HCT116 (cell line): Measurements from ENCODE around the gene SLC4A5. TPM values are rescaled to one million over a fixed set of nuclear protein-coding genes. Genes with fewer than 3 reads are reported as not detected.

Source experiments
- ATAC-seq: fragments of 200-7000 bp; cut with Tn5 transposase; 2 replicates; pipeline ENCODE4 v1.9.1; 2020; ENCODE audit warnings: mild to moderate bottlenecking, moderate library complexity
- BruUV-seq: library from RNA; stranded (reverse); fragments of 400-500 nt; replicated peaks from 2 replicates; lab custom pipeline; 2021; lab: Mats Ljungman, UMichigan
- CTCF ChIA-PET: fragments of 300-600 bp; sonication (Branson Sonifier 250); formaldehyde crosslinking; loops from one replicate; lab custom pipeline; 2021; ENCODE audit warnings: antibody characterized with exemption; lab: Charles Lee
- POLR2A ChIA-PET: fragments of 300-600, 350-600 bp; sonication (Branson Sonifier 250); formaldehyde crosslinking; loops from one replicate; lab custom pipeline; 2021; ENCODE audit warnings: antibody characterized with exemption; lab: Charles Lee
- RAD21 ChIA-PET, 2 experiments: fragments of 300-600 bp; sonication (Branson Sonifier 250); formaldehyde crosslinking; loops; one replicate each; lab custom pipeline; 2023; ENCODE audit warnings: low total read pairs in 2 of 2; ENCODE audit not compliant: uncharacterized antibody in 2 of 2, unreplicated experiment in 2 of 2, low non-redundant PET in 1 of 2; lab: Charles Lee
- DNase-seq: peaks from one replicate; pipeline ENCODE4 v3.0.0-alpha.2; 2010; ENCODE audit warnings: low read depth, low spot score
- H2AFZ ChIP-seq: fragments of 200-600 bp; shearing (Covaris generic), sonication (generic); 2 replicates; pipeline ENCODE4 v1.6.1; 2017; ENCODE audit warnings: low read depth, mixed run types, mixed read lengths, antibody characterized with exemption, low read length; ENCODE audit not compliant: poor library complexity, severe bottlenecking
- H3K27ac ChIP-seq: 2 replicates; pipeline ENCODE4 v1.5.1; 2012; ENCODE audit warnings: low read depth, low read length
- H3K27me3 ChIP-seq: fragments of 200-600 bp; sonication (generic); 2 replicates; pipeline ENCODE4 v1.6.1; 2016; ENCODE audit warnings: mixed run types, low read length, mixed read lengths; ENCODE audit not compliant: insufficient read depth
- H3K36me3 ChIP-seq, 2 experiments: fragments of 200-500 bp in 1 of 2; fragments of 200-600 bp in 1 of 2; sonication (Bioruptor generic) in 1 of 2; sonication (generic) in 1 of 2; 2 replicates each; pipeline versions ENCODE4 v1.5.1 to v1.6.1; 2014 to 2016; ENCODE audit warnings: low read length in 2 of 2, inconsistent platforms in 1 of 2, mixed read lengths in 1 of 2, mixed run types in 1 of 2; ENCODE audit not compliant: insufficient read depth in 2 of 2, control insufficient read depth in 1 of 2
- H3K4me1 ChIP-seq, 2 experiments: fragments of 200-600 bp in 1 of 2; sonication (generic) in 1 of 2; 2 replicates each; pipeline versions ENCODE4 v1.5.1 to v1.6.1; 2012 to 2017; ENCODE audit warnings: low read length in 2 of 2, inconsistent platforms in 1 of 2, mild to moderate bottlenecking in 1 of 2, mixed read lengths in 1 of 2, mixed run types in 1 of 2, moderate library complexity in 1 of 2; ENCODE audit not compliant: insufficient read depth in 2 of 2, control insufficient read depth in 1 of 2
- H3K4me2 ChIP-seq: fragments of 200-600 bp; sonication (generic); 2 replicates; pipeline ENCODE4 v1.6.1; 2017; ENCODE audit warnings: mixed run types, low read length, mixed read lengths
- H3K4me3 ChIP-seq, 2 experiments: fragments of 200-600 bp in 1 of 2; sonication (generic) in 1 of 2; replicated peaks in 1 of 2; 2 replicates each; pipeline ENCODE4 v1.5.1; 2011 to 2016; ENCODE audit warnings: low read length in 2 of 2, control low read depth in 1 of 2, low read depth in 1 of 2, mild to moderate bottlenecking in 1 of 2, mixed read lengths in 1 of 2, mixed run types in 1 of 2
- H3K79me2 ChIP-seq: fragments of 200-600 bp; sonication (generic); 2 replicates; pipeline ENCODE4 v1.6.1; 2017; ENCODE audit warnings: mild to moderate bottlenecking, mixed run types, low read length, moderate library complexity, mixed read lengths; ENCODE audit not compliant: insufficient read depth
- H3K9ac ChIP-seq: fragments of 200-600 bp; sonication (generic); 2 replicates; pipeline ENCODE4 v1.6.1; 2016; ENCODE audit warnings: low read length, mixed read lengths
- H3K9me2 ChIP-seq: fragments of 200-600 bp; sonication (generic), shearing (Covaris generic); 2 replicates; pipeline ENCODE4 v1.6.1; 2017; ENCODE audit warnings: mixed run types, mild to moderate bottlenecking, moderate library complexity; ENCODE audit not compliant: insufficient read depth
- H3K9me3 ChIP-seq, 2 experiments: fragments of 200-500 bp in 1 of 2; fragments of 200-600 bp in 1 of 2; sonication (Bioruptor generic) in 1 of 2; sonication (generic) in 1 of 2; 2 replicates each; pipeline ENCODE4 v1.6.1; 2014 to 2017; ENCODE audit warnings: low read length in 2 of 2, mixed read lengths in 2 of 2, inconsistent platforms in 1 of 2, low read depth in 1 of 2, mild to moderate bottlenecking in 1 of 2, mixed run types in 1 of 2, moderate library complexity in 1 of 2; ENCODE audit not compliant: control insufficient read depth in 1 of 2, insufficient read depth in 1 of 2
- H4K20me1 ChIP-seq: fragments of 200-600 bp; sonication (generic), shearing (Covaris generic); 2 replicates; pipeline ENCODE4 v1.6.1; 2017; ENCODE audit warnings: mixed run types, mild to moderate bottlenecking, moderate library complexity; ENCODE audit not compliant: insufficient read depth
- ATF3 ChIP-seq: IDR thresholded peaks from 2 replicates; pipeline ENCODE4 v1.6.1; 2012
- CEBPB ChIP-seq: IDR thresholded peaks from 2 replicates; pipeline ENCODE4 v1.6.1; 2012; ENCODE audit warnings: low read depth
- EGR1 ChIP-seq: IDR thresholded peaks from 2 replicates; pipeline ENCODE4 v1.6.1; 2012; ENCODE audit warnings: low read depth
- ELF1 ChIP-seq: IDR thresholded peaks from 2 replicates; pipeline ENCODE4 v1.6.1; 2012; ENCODE audit warnings: low read depth, borderline replicate concordance
- REST ChIP-seq: IDR thresholded peaks from 2 replicates; pipeline ENCODE4 v1.6.1; 2012; ENCODE audit warnings: low read depth
- SIN3A ChIP-seq: IDR thresholded peaks from 2 replicates; pipeline ENCODE4 v1.6.1; 2012; ENCODE audit warnings: low read depth
- SRF ChIP-seq: IDR thresholded peaks from 2 replicates; pipeline ENCODE4 v1.6.1; 2012; ENCODE audit warnings: low read depth
- TCF7L2 ChIP-seq: IDR thresholded peaks from 2 replicates; pipeline ENCODE4 v1.7.0; 2011; ENCODE audit warnings: borderline replicate concordance, inconsistent platforms; ENCODE audit not compliant: insufficient read depth, insufficient read length; ENCODE audit errors: extremely low read depth
- YY1 ChIP-seq: IDR thresholded peaks from 2 replicates; pipeline ENCODE4 v1.6.1; 2011; ENCODE audit warnings: low read length, low read depth, moderate library complexity, mild to moderate bottlenecking; ENCODE audit not compliant: insufficient replicate concordance; ENCODE audit errors: extremely low read depth
- ZBTB33 ChIP-seq: IDR thresholded peaks from 2 replicates; pipeline ENCODE4 v1.6.1; 2011; ENCODE audit warnings: mild to moderate bottlenecking, low read length, moderate library complexity; ENCODE audit not compliant: insufficient replicate concordance; ENCODE audit errors: extremely low read depth
- ZFX ChIP-seq: fragments of 450-650 bp; IDR thresholded peaks from 2 replicates; pipeline ENCODE4 v1.6.1; 2017
- ZNF274 ChIP-seq: fragments of 200-500 bp; sonication (Bioruptor generic); IDR thresholded peaks from 2 replicates; pipeline ENCODE4 v1.6.1; 2014; ENCODE audit warnings: mild to moderate bottlenecking, low read depth, low read length, inconsistent platforms
- intact Hi-C: fragments of 100-400 bp; cut with micrococcal nuclease; formaldehyde crosslinking; loops from 2 replicates; pipeline ENCODE4 v1.10.0; 2022
- total RNA-seq: library from RNA; stranded (reverse); gene quantifications from one replicate; pipeline ENCODE4 v1.2.1, GENCODE V29; 2021; ENCODE audit not compliant: unreplicated experiment
- TF ChIP-seq, protein P1 (sequence below): IDR thresholded peaks from 2 replicates; pipeline ENCODE4 v1.6.1; 2012
- TF ChIP-seq, protein P2 (sequence below), 3 experiments: fragments of 200-600 bp in 1 of 3; sonication (generic) in 1 of 3; IDR thresholded peaks in 2 of 3; conservative IDR thresholded peaks in 1 of 3; 2 replicates each; pipeline ENCODE4 v1.5.1; 2012 to 2017; ENCODE audit warnings: low read depth in 2 of 3, low read length in 2 of 3, antibody characterized with exemption in 1 of 3, borderline replicate concordance in 1 of 3, control low read depth in 1 of 3, mild to moderate bottlenecking in 1 of 3, mixed read lengths in 1 of 3, mixed run types in 1 of 3, moderate library complexity in 1 of 3; ENCODE audit not compliant: insufficient read depth in 1 of 3

SLC4A5 gene
- total RNA-seq, 1 experiment from 2014 or later, result 0.91 TPM

DNA sequence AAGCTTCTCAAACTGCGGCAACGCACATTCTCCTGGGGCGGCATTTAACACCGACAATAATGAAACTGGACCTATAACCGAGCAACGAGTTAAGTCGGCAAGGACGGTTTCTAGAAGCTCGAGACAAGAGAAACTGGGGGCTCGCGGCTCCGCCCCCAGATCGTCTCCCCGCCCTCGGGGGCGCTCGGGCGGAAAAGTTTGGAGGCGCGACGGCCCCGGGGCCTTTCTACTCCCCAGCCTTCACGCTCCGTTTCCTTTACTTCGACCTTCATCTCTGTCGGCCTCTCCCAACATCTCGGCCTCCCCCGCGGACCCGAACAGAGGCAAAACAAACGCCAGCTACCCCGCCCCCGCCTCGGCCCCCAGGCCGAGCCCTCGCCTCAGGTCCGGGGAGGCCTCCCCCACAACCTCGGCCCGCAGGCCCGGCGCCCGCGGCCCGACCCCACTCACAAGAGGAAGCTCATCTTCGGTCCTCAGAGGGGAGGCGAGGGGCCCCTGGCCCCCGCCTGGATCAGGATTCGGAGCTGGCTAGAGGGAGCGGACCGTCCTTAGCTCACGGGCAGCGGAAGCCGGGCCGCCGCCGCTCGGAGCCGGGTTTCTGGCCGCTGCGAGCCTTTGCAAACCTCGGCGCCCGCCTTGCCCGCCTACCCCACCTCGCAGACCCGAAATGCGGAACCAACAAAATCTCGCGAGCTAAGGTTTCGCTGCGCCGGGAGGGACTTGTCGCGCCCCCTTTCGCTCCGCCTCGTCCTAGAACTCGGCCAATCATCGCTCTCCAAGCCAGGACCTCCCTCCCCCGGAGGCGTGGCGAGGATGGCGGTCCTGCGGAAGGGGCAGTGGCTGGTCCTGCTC, 164.8 kb downstream of the SLC4A5 start, which contains the start of gene MOB1A (continued):
- TF ChIP-seq ATF3 (no peak), SIN3A (peak; percentile 58; the same call in 1 of the 2 replicates), ZNF274 (no peak), TCF7L2 (no peak)

- Histone ChIP-seq H3K4me2 (peak overlapping the region; percentile 82), H3K9me3 (no peaks in the 10 kb centered on the region), H3K27me3 (no peaks in the 10 kb centered on the region), H4K20me1 (peaks cover 4% of the 10 kb centered on the region; the same call in 1 of the 2 replicates), H3K4me3 (peak overlapping the region; percentile 79 to 91), H3K4me1 (peaks cover 8 to 17% of the 10 kb centered on the region in 2 experiments; a peak in 3 of 4 replicates), H3K79me2 (peaks cover 57% of the 10 kb centered on the region), H3K27ac (peak overlapping the region; percentile 95), H2AFZ (no peak overlapping the region), H3K9ac (peak overlapping the region; percentile 90), H3K9me2 (no peaks in the 10 kb centered on the region), H3K36me3 (peaks cover 0 to under 1% of the 10 kb centered on the region in 2 experiments; a peak in 1 of 4 replicates)
- CTCF ChIA-PET, result interaction anchor here (1.3 kb wide), 1 partner anchor 26 kb away, joined by 8 read pairs; no protein-coding TSS in a partner anchor
- intact Hi-C loops, result no loop called here
- POLR2A ChIA-PET, result interaction anchor here (1.3 kb wide), 1 partner anchor 8 kb away, joined by 4 read pairs; no protein-coding TSS in a partner anchor
- no peak for DNase-seq
- RAD21 ChIA-PET, result interaction anchor here in 1 of 2 experiments (0.7 kb wide), 1 partner anchor 30 kb away, joined by 3 read pairs; no protein-coding TSS in a partner anchor
- ATAC-seq, result no peak
- no TSS peak for BruUV-seq
- TF ChIP-seq ELF1, result no peak
- no peak for TF ChIP-seq EGR1
- no peak for TF ChIP-seq REST
- TF ChIP-seq SRF, result no peak
- no peak for TF ChIP-seq YY1
- TF ChIP-seq ZBTB33, result no peak
- TF ChIP-seq CEBPB, result no peak
- TF ChIP-seq, protein P1, sequence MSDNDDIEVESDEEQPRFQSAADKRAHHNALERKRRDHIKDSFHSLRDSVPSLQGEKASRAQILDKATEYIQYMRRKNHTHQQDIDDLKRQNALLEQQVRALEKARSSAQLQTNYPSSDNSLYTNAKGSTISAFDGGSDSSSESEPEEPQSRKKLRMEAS, result no peak
- TF ChIP-seq ZFX, result no peak
- TF ChIP-seq, protein P2, sequence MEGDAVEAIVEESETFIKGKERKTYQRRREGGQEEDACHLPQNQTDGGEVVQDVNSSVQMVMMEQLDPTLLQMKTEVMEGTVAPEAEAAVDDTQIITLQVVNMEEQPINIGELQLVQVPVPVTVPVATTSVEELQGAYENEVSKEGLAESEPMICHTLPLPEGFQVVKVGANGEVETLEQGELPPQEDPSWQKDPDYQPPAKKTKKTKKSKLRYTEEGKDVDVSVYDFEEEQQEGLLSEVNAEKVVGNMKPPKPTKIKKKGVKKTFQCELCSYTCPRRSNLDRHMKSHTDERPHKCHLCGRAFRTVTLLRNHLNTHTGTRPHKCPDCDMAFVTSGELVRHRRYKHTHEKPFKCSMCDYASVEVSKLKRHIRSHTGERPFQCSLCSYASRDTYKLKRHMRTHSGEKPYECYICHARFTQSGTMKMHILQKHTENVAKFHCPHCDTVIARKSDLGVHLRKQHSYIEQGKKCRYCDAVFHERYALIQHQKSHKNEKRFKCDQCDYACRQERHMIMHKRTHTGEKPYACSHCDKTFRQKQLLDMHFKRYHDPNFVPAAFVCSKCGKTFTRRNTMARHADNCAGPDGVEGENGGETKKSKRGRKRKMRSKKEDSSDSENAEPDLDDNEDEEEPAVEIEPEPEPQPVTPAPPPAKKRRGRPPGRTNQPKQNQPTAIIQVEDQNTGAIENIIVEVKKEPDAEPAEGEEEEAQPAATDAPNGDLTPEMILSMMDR (IDR thresholded peaks at IDR 0.05 in 2 of 3, conservative IDR thresholded peaks at IDR 0.05 in 1 of 3; ENCODE audit: borderline replicate concordance in 1 of 3, insufficient read depth in 1 of 3, low read depth in 2 of 3, low read length in 2 of 3), result no peak
- no peak for TF ChIP-seq SIN3A
These were observed 165.5 kb downstream of the SLC4A5 start for GRCh38 chr2:74177696-74178095.
